GM23338 (cell line): ENCODE measurements around the gene NCAPD2. TPM values are rescaled to one million over a fixed set of nuclear protein-coding genes. Genes with fewer than 3 reads are reported as not detected.
A peak's percentile ranks its signal among the peaks of the same experiment; 100 is the strongest.

Source experiments
- ATAC-seq: fragments of 200-7000 bp; cut with Tn5 transposase; 3 replicates; pipeline ENCODE4 v1.9.1; 2020
- DNase-seq: peaks from one replicate; pipeline ENCODE4 v3.0.0-alpha.2; 2015; ENCODE audit warnings: low spot score
- H2AFZ ChIP-seq: fragments of 200-600 bp; sonication (generic); 2 replicates; pipeline ENCODE4 v1.8.0; 2016; ENCODE audit warnings: antibody characterized with exemption, mild to moderate bottlenecking, moderate library complexity
- H3F3A ChIP-seq: fragments of 200-600 bp; sonication (generic); replicated peaks from 2 replicates; pipeline ENCODE4 v1.8.0; 2017; ENCODE audit warnings: antibody characterized with exemption, mixed run types, low read depth
- H3K27ac ChIP-seq: fragments of 200-600 bp; sonication (generic); 2 replicates; pipeline ENCODE4 v1.6.1; 2016; ENCODE audit warnings: low read depth
- H3K27me3 ChIP-seq: fragments of 200-600 bp; sonication (generic); 2 replicates; pipeline ENCODE4 v1.8.0; 2016; ENCODE audit warnings: mild to moderate bottlenecking, mixed run types, moderate library complexity; ENCODE audit not compliant: insufficient read depth
- H3K36me3 ChIP-seq: fragments of 200-600 bp; sonication (generic); 2 replicates; pipeline ENCODE4 v1.8.0; 2016; ENCODE audit warnings: mild to moderate bottlenecking; ENCODE audit not compliant: insufficient read depth
- H3K4me1 ChIP-seq: fragments of 200-600 bp; sonication (generic); 2 replicates; pipeline ENCODE4 v1.8.0; 2016; ENCODE audit warnings: mild to moderate bottlenecking, moderate library complexity; ENCODE audit not compliant: insufficient read depth
- H3K4me2 ChIP-seq: fragments of 200-600 bp; sonication (generic); 2 replicates; pipeline ENCODE4 v1.7.1; 2017; ENCODE audit warnings: mixed run types
- H3K4me3 ChIP-seq: fragments of 200-600 bp; sonication (generic); 2 replicates; pipeline ENCODE4 v1.6.1; 2016; ENCODE audit warnings: mixed run types
- H3K79me2 ChIP-seq: fragments of 200-600 bp; sonication (generic); replicated peaks from 2 replicates; pipeline ENCODE4 v1.8.0; 2017; ENCODE audit warnings: mild to moderate bottlenecking; ENCODE audit not compliant: insufficient read depth
- H3K9me2 ChIP-seq: fragments of 200-600 bp; sonication (generic); 2 replicates; pipeline ENCODE4 v1.8.0; 2017; ENCODE audit not compliant: insufficient read depth
- H4K20me1 ChIP-seq: fragments of 200-600 bp; sonication (generic); replicated peaks from 2 replicates; pipeline ENCODE4 v1.8.0; 2017; ENCODE audit warnings: mild to moderate bottlenecking; ENCODE audit not compliant: insufficient read depth
- H3K27ac Mint-ChIP-seq: 2 replicates; pipeline ENCODE4 v1.8.0; 2020; ENCODE audit warnings: inconsistent platforms, mild to moderate bottlenecking, moderate library complexity, mixed read lengths
- H3K27me3 Mint-ChIP-seq: 3 replicates; pipeline ENCODE4 v1.8.0; 2022; ENCODE audit warnings: low read depth, mild to moderate bottlenecking, moderate library complexity, mixed read lengths, inconsistent platforms; ENCODE audit not compliant: insufficient read depth, poor library complexity
- H3K36me3 Mint-ChIP-seq: 3 replicates; pipeline ENCODE4 v1.8.0; 2021; ENCODE audit warnings: low read depth, mild to moderate bottlenecking, inconsistent platforms, moderate library complexity, mixed read lengths
- H3K4me1 Mint-ChIP-seq: 3 replicates; pipeline ENCODE4 v1.8.0; 2020; ENCODE audit warnings: mild to moderate bottlenecking, inconsistent platforms, mixed read lengths
- H3K4me3 Mint-ChIP-seq: 3 replicates; pipeline ENCODE4 v1.8.0; 2021; ENCODE audit warnings: moderate library complexity, mild to moderate bottlenecking, inconsistent platforms, mixed read lengths
- H3K9me3 Mint-ChIP-seq: 3 replicates; pipeline ENCODE4 v1.8.0; 2020; ENCODE audit warnings: moderate library complexity, mild to moderate bottlenecking, inconsistent platforms, mixed read lengths
- NANOG ChIP-seq: IDR thresholded peaks from 2 replicates; pipeline ENCODE4 v1.6.1; 2016; ENCODE audit warnings: antibody characterized with exemption, borderline replicate concordance
- POLR2AphosphoS5 ChIP-seq: IDR thresholded peaks from 2 replicates; pipeline ENCODE4 v1.6.1; 2016; ENCODE audit warnings: antibody characterized with exemption, low read depth
- STAT1 ChIP-seq: IDR thresholded peaks from one replicate; pipeline ENCODE4 v1.6.1; 2016; ENCODE audit warnings: antibody characterized with exemption; ENCODE audit not compliant: unreplicated experiment
- ZNF331 ChIP-seq: fragments of 250-450 bp; sonication (Bioruptor Pico); IDR thresholded peaks from 2 replicates; pipeline ENCODE4 v1.5.0; 2020; ENCODE audit warnings: low read depth, mild to moderate bottlenecking, moderate library complexity
- polyA plus RNA-seq: library from polyadenylated mRNA; unstranded; fragments of >200 nt; fragmentation: Nextera tagmentation; extraction: Ambion mirVana; gene quantifications from 2 replicates; pipeline ENCODE4 v1.2.1, GENCODE V29; 2016
- total RNA-seq: library from RNA; depleted of rRNA; stranded (reverse); fragments of >200 nt; shearing (Covaris generic); gene quantifications from 2 replicates; pipeline ENCODE4 v1.2.3, GENCODE V29; 2014
- TF ChIP-seq, protein P1 (sequence below): IDR thresholded peaks from 2 replicates; pipeline ENCODE4 v1.6.1; 2016; ENCODE audit warnings: antibody characterized with exemption
- TF ChIP-seq, protein P2 (sequence below): IDR thresholded peaks from one replicate; pipeline ENCODE4 v1.6.1; 2018; ENCODE audit warnings: antibody characterized with exemption; ENCODE audit not compliant: unreplicated experiment

Gene NCAPD2
- total and polyA plus RNA-seq, 2 experiments from 2014 or later = 34.2 to 217 TPM

- Histone ChIP-seq H3K9me2 (no peaks in the 10 kb centered on the region), H3K4me3 (peak overlapping the region; percentile 98), H4K20me1 (peaks cover 8% of the 10 kb centered on the region), H3K27me3 (no peaks in the 10 kb centered on the region), H3F3A (peaks cover 18% of the 10 kb centered on the region), H3K4me2 (peak overlapping the region; percentile 98), H2AFZ (peak overlapping the region; percentile 94), H3K27ac (peak overlapping the region; percentile 95; the same call in 1 of the 2 replicates), H3K4me1 (peaks cover 14% of the 10 kb centered on the region), H3K79me2 (peaks cover 22% of the 10 kb centered on the region), H3K36me3 (peaks cover 3% of the 10 kb centered on the region; the same call in 1 of the 2 replicates)
- peak; percentile 12 for ATAC-seq
- Mint-ChIP-seq H3K4me1 (peaks cover 16% of the 10 kb centered on the region), H3K4me3 (peak overlapping the region; percentile 71), H3K36me3 (peaks cover 22% of the 10 kb centered on the region), H3K27me3 (peaks cover 8% of the 10 kb centered on the region), H3K27ac (no peak overlapping the region), H3K9me3 (peaks cover 3% of the 10 kb centered on the region)
- TF ChIP-seq ZNF331 (CRISPR knock-in tag) = no peak
- TF ChIP-seq, protein P1, sequence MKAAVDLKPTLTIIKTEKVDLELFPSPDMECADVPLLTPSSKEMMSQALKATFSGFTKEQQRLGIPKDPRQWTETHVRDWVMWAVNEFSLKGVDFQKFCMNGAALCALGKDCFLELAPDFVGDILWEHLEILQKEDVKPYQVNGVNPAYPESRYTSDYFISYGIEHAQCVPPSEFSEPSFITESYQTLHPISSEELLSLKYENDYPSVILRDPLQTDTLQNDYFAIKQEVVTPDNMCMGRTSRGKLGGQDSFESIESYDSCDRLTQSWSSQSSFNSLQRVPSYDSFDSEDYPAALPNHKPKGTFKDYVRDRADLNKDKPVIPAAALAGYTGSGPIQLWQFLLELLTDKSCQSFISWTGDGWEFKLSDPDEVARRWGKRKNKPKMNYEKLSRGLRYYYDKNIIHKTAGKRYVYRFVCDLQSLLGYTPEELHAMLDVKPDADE = 0 out of 2 replicates have a peak, but pooled peaks have one; percentile 0
- peak; percentile 59 for DNase-seq
Measured at GRCh38 chr12:6469609-6470374, 24.1 kb upstream of the NCAPD2 start.

DNA sequence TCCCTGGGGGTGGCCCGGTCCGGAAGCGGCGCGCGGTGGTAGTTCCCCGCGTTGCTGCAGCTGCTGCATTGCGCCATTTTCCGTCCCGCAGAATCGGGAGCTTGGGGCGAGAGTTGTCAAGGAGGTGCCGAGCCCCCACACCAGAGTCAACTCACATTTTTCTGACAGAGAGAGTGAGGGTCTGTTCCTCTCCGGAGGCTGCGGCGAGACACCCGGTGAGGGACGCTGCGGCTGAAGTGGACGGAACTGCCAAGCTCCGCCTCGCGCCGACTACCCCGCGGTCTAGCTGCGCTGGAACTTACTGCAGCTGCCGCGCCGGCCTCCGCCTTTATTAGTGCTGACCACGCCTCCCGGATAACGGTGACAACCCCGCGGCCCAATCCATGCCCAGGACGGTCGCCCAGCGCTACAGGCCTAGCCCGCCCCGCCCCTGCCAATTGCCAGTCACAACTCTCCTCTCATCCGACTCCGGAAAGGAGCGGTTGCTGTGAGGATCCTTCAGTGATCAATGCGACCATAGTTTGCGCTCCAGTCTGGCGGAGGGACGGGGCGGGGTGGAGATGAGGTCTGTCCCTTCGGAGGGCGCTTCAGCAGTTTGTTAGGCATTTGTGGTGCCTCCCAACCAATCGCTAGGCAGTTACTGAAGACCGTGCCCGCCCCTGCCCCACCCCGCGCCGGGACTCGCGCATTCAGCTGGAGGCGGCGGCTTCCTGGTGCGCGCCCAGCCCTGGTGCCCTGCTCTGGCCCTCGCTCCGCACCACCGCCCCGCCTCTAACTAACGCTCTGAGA, 23.3 kb upstream of the NCAPD2 start, which contains the start of gene VAMP1:
Gene VAMP1, minus strand, starts transcription at position 303 of the 789 bp plus-strand sequence. Its CDS starts 146 bp downstream, at position 157.
- Histone ChIP-seq H3F3A (peaks cover 18% of the 10 kb centered on the region), H3K27ac (peak within 1 kb of the TSS; percentile 95), H3K9me2 (no peaks in the 10 kb centered on the region), H3K4me1 (peaks cover 14% of the 10 kb centered on the region), H3K4me3 (peak within 1 kb of the TSS; percentile 98), H3K79me2 (peaks cover 22% of the 10 kb centered on the region), H4K20me1 (peaks cover 8% of the 10 kb centered on the region), H3K27me3 (no peaks in the 10 kb centered on the region), H3K4me2 (peak within 1 kb of the TSS; percentile 98), H3K36me3 (no peaks in the 10 kb centered on the region), H2AFZ (peak within 1 kb of the TSS; percentile 94)
- Mint-ChIP-seq H3K4me1 (peaks cover 16% of the 10 kb centered on the region), H3K36me3 (peaks cover 17% of the 10 kb centered on the region), H3K27me3 (peaks cover 7% of the 10 kb centered on the region), H3K4me3 (peak within 1 kb of the TSS; percentile 71), H3K27ac (peak within 1 kb of the TSS; percentile 78), H3K9me3 (peaks cover 9% of the 10 kb centered on the region)
- peak; percentile 99 for DNase-seq
- TF ChIP-seq NANOG (no peak), POLR2AphosphoS5 (peak; percentile 98), STAT1 (no peak)
- TF ChIP-seq, protein P1 = peak; percentile 10; the same call in 1 of the 2 replicates
- TF ChIP-seq, protein P2, sequence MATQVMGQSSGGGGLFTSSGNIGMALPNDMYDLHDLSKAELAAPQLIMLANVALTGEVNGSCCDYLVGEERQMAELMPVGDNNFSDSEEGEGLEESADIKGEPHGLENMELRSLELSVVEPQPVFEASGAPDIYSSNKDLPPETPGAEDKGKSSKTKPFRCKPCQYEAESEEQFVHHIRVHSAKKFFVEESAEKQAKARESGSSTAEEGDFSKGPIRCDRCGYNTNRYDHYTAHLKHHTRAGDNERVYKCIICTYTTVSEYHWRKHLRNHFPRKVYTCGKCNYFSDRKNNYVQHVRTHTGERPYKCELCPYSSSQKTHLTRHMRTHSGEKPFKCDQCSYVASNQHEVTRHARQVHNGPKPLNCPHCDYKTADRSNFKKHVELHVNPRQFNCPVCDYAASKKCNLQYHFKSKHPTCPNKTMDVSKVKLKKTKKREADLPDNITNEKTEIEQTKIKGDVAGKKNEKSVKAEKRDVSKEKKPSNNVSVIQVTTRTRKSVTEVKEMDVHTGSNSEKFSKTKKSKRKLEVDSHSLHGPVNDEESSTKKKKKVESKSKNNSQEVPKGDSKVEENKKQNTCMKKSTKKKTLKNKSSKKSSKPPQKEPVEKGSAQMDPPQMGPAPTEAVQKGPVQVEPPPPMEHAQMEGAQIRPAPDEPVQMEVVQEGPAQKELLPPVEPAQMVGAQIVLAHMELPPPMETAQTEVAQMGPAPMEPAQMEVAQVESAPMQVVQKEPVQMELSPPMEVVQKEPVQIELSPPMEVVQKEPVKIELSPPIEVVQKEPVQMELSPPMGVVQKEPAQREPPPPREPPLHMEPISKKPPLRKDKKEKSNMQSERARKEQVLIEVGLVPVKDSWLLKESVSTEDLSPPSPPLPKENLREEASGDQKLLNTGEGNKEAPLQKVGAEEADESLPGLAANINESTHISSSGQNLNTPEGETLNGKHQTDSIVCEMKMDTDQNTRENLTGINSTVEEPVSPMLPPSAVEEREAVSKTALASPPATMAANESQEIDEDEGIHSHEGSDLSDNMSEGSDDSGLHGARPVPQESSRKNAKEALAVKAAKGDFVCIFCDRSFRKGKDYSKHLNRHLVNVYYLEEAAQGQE = no peak
- ATAC-seq = peak; percentile 94
